Neuron (in vitro differentiated cells): ENCODE measurements around the gene CIB4.

Experiments
- H2AFZ ChIP-seq: one replicate; pipeline ENCODE4 v1.6.1; 2013; ENCODE audit warnings: low read depth, mild to moderate bottlenecking, inconsistent platforms, low read length, moderate library complexity
- H3K27me3 ChIP-seq: one replicate; pipeline ENCODE4 v1.6.1; 2013; ENCODE audit warnings: low read length; ENCODE audit not compliant: insufficient read depth
- H3K36me3 ChIP-seq: one replicate; pipeline ENCODE4 v1.6.1; 2013; ENCODE audit warnings: low read length; ENCODE audit not compliant: insufficient read depth
- H3K4me1 ChIP-seq: one replicate; pipeline ENCODE4 v1.6.1; 2013; ENCODE audit warnings: low read length; ENCODE audit not compliant: insufficient read depth
- H3K4me3 ChIP-seq: 2 replicates; pipeline ENCODE4 v1.5.1; 2013; ENCODE audit warnings: mild to moderate bottlenecking, low read length, moderate library complexity
- H3K9me3 ChIP-seq: one replicate; pipeline ENCODE4 v1.6.1; 2013; ENCODE audit warnings: low read length

The CIB4 gene

DNA sequence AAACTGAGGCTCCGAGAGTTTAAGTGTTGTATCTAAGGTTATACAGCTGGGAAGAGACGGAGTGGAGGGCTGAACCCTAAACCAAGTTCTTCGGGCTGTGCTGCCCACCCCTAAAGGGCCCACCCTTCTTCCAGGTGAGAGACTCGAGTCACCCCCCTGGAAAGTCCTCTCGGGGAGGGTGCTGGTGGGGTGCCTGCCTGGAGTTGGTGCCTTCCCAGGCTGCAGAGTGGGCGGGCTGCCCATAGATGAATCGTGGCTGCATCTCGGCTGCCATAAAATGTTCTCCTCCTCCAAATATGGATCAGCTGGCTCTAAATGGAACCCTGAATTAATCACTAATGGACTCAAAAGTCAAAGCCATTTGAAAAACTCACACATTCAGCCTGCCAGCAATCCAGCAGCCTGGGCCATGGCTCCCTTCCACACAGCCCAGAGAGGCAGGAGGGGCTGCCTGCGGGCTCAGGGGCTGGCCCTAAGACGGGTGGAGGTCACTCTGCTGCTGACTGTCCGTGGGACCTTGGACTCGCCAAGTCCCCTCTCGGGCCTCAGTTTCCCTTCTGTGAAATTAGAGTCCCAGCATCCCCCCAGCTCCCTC lies 7.7 kb downstream of the CIB4 start:
- H3K36me3 ChIP-seq: no peaks in the 10 kb centered on the region
- H3K9me3 ChIP-seq: no peaks in the 10 kb centered on the region
- no peak overlapping the region for H3K4me3 ChIP-seq
- no peak overlapping the region for H2AFZ ChIP-seq
- H3K27me3 ChIP-seq: no peaks in the 10 kb centered on the region
- H3K4me1 ChIP-seq: no peaks in the 10 kb centered on the region

DNA sequence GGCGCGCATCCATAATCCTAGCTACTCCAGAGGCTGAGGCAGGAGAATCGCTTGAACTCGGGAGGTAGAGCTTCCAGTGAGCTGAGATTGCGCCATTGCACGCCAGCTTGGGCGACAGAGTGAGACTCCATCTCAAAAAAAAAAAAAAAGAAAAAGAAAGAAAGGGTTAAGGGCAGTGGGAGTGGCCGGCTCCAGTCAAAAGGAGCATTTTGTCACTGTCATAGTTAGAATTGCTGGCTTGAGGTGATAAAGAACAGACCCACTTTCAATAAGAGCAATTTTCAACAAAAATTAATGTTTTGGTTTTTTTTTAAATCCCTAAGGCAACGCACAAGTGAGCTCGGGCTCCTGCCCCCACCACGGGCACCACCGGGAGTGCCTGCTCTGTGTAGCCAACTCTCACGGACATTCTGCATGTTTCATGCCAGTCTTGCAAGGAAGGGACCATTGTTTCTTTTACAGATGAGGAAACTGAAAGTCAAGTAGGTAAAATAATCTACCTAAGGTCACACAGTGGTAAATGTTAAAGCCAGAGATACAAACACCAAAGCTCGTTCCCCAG lies 8.5 kb downstream of the CIB4 start:
- no peaks in the 10 kb centered on the region for H3K36me3 ChIP-seq
- no peak overlapping the region for H2AFZ ChIP-seq
- H3K9me3 ChIP-seq: no peaks in the 10 kb centered on the region
- H3K4me3 ChIP-seq: no peak overlapping the region
- H3K27me3 ChIP-seq: no peaks in the 10 kb centered on the region
- H3K4me1 ChIP-seq: peaks cover 4% of the 10 kb centered on the region

DNA sequence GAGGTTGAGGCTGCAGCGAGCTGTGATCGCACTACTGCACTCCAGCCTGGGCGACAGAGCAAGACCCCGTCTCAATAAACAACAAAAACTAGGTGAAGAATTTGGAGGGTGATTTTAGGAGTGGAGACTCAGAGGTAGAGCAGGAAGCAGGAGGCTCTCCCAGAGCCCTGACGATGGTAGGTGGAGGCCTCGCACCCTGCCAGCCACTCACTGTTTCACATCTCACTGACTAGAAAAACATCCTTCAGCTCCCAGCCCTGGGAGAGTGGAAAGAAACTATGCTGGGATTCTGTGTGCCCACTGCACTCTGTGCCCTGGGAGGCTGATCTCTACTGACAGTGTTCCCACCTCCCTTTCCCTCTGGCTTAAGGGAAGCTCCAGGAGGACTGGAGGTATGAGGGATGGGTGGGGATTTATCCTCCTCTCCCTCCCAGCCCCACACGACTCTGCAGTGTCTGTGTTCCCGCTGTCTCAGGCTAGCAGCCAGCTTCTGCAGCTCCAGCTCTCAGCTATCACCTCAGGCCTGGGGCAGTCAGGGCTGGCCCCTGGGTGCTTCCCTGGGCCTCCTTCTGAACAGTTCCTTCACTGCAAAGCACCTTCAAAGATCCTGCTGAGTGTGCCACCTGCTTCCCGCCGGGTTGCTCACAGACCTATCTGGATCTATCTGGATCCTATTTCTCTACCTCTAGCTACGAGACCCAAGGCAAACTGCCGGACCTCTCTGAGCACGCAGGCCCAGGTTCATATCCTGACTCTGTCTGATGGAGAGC lies 9.6 kb downstream of the CIB4 start:
- peaks cover 4% of the 10 kb centered on the region for H3K4me1 ChIP-seq
- no peaks in the 10 kb centered on the region for H3K36me3 ChIP-seq
- H2AFZ ChIP-seq: no peak overlapping the region
- H3K4me3 ChIP-seq: no peak overlapping the region
- H3K9me3 ChIP-seq: no peaks in the 10 kb centered on the region
- H3K27me3 ChIP-seq: no peaks in the 10 kb centered on the region

DNA sequence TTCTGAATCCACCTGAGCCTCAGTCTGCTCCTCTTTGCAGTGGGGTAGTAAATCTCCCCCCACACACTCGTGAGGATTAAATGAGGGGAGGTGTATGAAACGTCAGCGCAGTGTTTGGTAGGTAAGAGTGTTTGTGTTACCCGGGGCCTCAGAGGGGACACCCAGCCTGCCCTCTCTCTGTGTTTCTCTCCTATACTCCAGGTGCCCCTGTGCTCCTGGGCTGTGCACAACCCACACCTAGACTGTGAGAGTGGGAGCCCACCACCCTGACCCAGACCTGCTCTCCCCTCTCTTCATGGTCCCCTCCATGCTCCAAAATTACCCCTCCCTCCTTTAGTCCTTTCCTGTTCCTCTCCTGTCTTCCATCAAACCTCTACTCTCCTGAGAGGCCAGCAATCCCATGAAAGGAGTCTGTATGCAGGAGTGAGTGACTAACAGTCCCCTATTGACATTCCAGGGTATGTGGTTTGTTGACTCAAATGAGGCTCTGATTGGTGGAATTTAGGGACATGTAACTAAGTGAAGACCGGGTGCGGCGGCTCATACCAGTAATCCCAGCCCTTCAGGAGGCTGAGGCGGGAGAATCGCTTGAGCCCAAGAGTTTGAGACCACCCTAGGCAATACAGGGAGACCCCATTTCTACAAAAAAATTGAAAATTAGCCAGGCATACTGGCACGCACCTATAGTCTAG lies 10.4 kb downstream of the CIB4 start:
- no peaks in the 10 kb centered on the region for H3K36me3 ChIP-seq
- peaks cover 4% of the 10 kb centered on the region for H3K4me1 ChIP-seq
- H3K9me3 ChIP-seq: no peaks in the 10 kb centered on the region
- H3K27me3 ChIP-seq: no peaks in the 10 kb centered on the region
- H2AFZ ChIP-seq: no peak overlapping the region
- H3K4me3 ChIP-seq: no peak overlapping the region

DNA sequence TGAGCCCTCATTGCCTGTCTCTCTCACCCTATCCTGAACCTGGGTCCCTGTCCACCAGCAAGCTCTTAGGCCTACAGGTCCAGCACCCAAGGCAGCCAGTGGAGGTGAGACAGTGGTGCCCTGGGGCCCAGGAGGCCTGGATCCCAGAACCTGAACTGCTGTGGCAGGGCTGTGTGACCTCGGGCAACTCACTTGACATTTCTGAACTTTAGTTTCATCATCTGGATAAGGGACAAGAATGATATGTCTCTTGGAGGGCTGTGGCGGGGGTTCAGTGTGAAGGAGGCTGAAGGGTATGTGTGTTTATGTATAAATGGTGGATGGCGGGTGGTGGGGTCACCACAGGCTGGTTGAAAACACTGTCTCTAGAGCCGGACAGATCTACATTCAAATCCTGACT lies 10.9 kb downstream of the CIB4 start:
- Histone ChIP-seq H3K4me3 (no peak overlapping the region), H3K36me3 (no peaks in the 10 kb centered on the region), H2AFZ (no peak overlapping the region), H3K27me3 (no peaks in the 10 kb centered on the region), H3K4me1 (peaks cover 4% of the 10 kb centered on the region), H3K9me3 (no peaks in the 10 kb centered on the region)

DNA sequence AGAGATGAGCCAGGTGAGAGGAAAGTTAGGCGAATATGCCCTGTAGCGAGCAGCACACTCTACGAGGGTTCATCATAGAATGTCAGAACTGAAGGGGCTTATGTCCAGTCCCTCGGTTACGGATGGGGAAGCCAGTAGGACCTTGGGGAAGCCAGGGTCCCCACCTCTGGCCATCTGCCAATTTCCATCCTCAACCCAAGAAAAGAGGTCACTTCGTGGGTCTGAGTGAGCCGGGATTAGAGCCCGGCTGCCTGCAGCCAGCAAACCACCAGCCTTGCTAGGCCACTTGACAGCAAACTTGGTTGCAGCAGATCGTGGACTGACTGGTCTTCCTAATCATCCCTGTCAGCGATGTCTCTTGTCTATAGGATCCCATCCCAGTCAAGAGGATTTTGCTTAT lies 11.4 kb downstream of the CIB4 start:
- Histone ChIP-seq H3K36me3 (no peaks in the 10 kb centered on the region), H3K27me3 (no peaks in the 10 kb centered on the region), H3K4me1 (peaks cover 4% of the 10 kb centered on the region), H3K9me3 (no peaks in the 10 kb centered on the region), H2AFZ (no peak overlapping the region), H3K4me3 (no peak overlapping the region)

DNA sequence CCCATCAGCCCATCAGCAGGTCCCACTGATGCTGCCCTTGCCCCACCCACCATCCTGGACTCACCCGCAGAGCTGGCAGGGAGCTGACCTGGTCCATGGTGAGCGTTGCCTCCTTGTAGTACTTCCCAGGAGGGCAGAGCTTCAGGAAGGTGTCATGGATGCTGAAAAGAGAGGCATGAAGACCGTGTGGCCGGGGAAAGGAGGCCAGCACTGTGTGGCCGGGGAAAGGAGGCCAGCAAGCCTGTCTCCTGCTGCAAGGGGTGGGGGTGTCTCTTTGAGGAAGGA lies 11.9 kb downstream of the CIB4 start:
- Histone ChIP-seq H3K27me3 (no peaks in the 10 kb centered on the region), H3K4me1 (peaks cover 4% of the 10 kb centered on the region), H3K9me3 (no peaks in the 10 kb centered on the region), H3K4me3 (no peak overlapping the region), H3K36me3 (no peaks in the 10 kb centered on the region), H2AFZ (no peak overlapping the region)

DNA sequence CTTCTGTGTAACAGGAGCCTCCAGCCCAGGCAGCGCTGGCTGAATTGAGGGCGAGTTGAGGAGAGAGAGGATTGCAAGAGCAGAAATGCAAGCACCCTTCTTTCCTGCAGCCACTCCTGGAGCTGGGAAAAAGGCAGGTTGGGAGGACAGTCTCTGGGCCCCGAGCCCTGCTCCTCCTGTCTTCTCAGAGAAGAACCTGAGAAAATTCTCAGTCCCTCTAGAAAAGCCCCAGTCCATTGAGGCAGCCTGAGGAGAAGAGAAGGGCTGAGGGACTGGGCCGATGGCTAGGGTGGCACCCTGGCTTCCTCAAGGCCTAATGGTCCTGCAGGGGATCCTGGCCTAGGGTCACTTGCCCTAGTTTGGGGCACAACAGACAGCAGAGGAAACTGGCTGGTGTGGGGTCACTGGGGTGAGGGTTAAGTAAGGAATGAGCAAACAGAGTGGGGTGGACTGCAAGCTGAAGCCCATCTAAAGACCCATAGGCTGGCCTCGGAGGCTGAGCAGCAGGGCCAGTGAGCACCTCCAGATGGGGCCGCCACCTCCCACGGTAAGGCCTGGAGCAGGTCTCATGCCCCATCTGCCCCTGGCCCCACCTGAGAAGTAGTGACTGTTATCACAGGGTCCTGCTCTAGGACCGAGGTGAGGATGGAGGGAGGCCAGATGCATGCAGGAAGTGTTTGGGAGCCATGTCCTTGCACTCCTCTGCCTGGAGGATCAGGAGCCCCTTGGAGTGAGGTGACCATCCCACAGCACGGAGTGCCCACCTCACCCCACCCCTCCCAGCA lies 12.4 kb downstream of the CIB4 start:
- Histone ChIP-seq H3K36me3 (no peaks in the 10 kb centered on the region), H2AFZ (no peak overlapping the region), H3K9me3 (no peaks in the 10 kb centered on the region), H3K4me1 (peaks cover 4% of the 10 kb centered on the region), H3K27me3 (no peaks in the 10 kb centered on the region), H3K4me3 (no peak overlapping the region)

DNA sequence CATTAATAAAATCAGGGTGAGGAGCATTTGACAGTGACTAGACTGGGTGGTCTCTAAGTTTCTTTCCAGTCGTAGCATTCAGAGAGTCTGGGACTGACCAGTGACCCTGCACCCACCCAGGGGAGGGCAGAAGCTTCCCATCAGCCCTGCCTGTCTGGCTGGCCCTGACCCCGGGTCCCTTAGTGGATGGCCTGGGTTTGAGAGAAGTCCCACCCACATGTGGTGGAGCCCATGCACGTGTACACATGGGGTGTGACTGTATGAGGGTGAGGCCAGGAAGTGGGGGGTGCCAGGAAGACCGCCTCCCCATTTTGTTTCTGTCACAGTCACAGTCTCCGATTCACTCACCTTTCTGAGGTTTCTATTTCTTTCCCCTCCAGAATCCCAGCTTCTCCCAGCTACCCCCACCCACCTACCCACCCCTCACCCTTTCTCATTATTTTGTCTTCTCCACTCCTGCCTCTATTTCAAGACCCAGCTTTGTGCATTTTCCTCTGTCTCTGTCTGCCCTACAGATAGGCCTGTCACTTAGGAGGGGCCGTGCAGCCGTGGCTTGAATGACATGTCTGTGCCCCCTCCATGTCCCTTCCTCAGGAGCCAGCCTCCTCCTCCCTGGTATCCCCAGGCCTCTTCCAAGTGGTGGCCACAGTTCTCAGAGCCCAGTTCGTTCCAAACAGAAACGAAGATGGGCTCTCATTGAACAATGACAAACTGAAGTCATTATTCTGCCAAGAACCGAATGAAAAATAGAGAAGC lies 13.6 kb downstream of the CIB4 start:
- no peaks in the 10 kb centered on the region for H3K27me3 ChIP-seq
- H3K36me3 ChIP-seq: no peaks in the 10 kb centered on the region
- no peak overlapping the region for H2AFZ ChIP-seq
- no peaks in the 10 kb centered on the region for H3K9me3 ChIP-seq
- H3K4me3 ChIP-seq: no peak overlapping the region
- H3K4me1 ChIP-seq: peaks cover 4% of the 10 kb centered on the region

DNA sequence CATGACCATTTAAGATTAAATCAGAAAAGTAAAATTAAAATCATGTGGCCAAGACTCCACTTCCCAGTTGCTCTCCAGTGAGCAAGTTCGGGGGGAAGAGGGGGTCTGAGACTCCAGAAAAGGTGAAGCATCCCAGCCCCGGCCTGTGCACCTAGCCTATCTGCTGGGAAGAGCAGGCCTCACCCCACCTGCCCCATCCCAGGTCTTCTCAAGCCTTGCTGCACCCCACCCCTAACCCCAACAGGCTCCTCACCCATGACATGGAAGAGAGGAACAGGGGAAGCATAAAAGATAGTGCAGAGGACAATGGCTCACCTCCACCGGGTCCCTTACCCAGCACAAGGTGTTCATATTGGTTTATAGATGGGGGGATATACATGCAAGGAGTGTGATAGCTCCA lies 14.6 kb downstream of the CIB4 start:
- Histone ChIP-seq H3K4me3 (no peak overlapping the region), H3K27me3 (no peaks in the 10 kb centered on the region), H3K9me3 (peaks cover under 1% of the 10 kb centered on the region), H2AFZ (no peak overlapping the region), H3K36me3 (no peaks in the 10 kb centered on the region), H3K4me1 (peaks cover 4% of the 10 kb centered on the region)

DNA sequence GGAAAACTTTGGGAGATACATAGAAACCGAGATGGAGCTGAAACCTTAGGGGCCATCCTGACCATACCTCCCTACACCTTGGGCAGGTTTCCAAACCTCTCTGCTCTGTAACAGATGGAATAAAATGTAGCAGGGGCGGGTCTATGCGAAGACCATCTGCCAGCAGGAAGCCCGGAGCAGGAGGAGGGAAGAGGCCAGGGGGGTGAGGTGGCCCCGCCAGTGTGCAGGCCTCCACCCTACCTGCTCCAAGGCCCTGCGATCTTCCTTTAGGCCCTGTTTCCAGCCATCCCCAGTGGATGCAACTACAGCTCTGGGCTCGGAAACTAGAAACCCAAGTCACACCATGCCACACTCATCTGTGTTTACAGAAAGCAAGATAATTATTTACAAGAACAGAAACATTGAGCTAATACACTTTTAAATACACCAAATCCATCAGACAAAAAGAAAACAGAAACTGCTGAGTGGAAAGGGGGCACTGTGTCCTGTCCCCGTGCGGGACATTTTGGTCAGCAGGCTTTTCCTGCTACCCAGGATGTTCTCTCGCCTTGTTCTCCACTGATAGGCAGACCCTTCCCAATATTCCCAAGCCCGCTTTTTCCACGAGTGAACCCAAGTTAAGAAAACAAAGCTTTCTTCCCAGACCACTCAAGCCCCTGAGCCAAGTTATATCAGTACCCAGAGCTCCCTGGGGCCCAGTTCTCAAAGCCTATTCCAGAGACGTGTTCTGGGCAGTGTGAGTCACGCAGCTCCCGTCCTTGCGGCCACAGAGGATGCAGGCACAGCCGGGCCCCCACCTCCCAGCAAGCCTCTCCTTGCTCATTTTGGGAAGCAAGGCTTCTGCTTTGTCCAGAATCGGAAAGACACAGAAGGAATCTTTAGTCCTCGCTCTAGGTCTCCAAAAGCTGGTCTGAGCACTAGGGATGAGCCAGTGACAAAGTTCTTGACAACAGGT lies 17.3 kb downstream of the CIB4 start:
- no peak overlapping the region for H2AFZ ChIP-seq

More for the DNA sequence above, 17.3 kb downstream of the CIB4 start:
- Histone ChIP-seq H3K36me3 (no peaks in the 10 kb centered on the region), H3K27me3 (peaks cover 21% of the 10 kb centered on the region), H3K4me1 (peaks cover 4% of the 10 kb centered on the region), H3K9me3 (peaks cover 4% of the 10 kb centered on the region), H3K4me3 (no peak overlapping the region)
